IMR-90 (cell line): ENCODE data around the gene FNDC3B. TPM values are rescaled to one million over a fixed set of nuclear protein-coding genes. Genes with fewer than 3 reads are reported as not detected.

ENCODE experiments used
- ATAC-seq: fragments of 200-7000 bp; cut with Tn5 transposase; 2 replicates; pipeline ENCODE4 v1.9.1; 2020; ENCODE audit warnings: low read depth, mild to moderate bottlenecking, moderate library complexity
- BruUV-seq: library from RNA; stranded (reverse); fragments of 400-500 nt; replicated peaks from 2 replicates; lab custom pipeline; 2021; lab: Mats Ljungman, UMichigan
- CTCF ChIA-PET: fragments of 300-600 bp; formaldehyde crosslinking; extraction: SDS; loops from one replicate; lab custom pipeline; 2021; ENCODE audit warnings: antibody characterized with exemption; lab: Yijun Ruan, JAX
- POLR2A ChIA-PET: fragments of 300-600 bp; sonication (Branson Sonifier 250); formaldehyde crosslinking; loops from one replicate; lab custom pipeline; 2022; ENCODE audit warnings: antibody characterized with exemption; ENCODE audit not compliant: unreplicated experiment; lab: Charles Lee
- DNase-seq: peaks from one replicate; pipeline ENCODE4 v3.0.0; 2013
- H2AFZ ChIP-seq: replicated peaks from 2 replicates; pipeline ENCODE3; 2013; ENCODE audit warnings: low read length, mild to moderate bottlenecking; ENCODE audit not compliant: poor library complexity
- H2AK5ac ChIP-seq: 2 replicates; pipeline ENCODE4 v1.6.1; 2013; ENCODE audit warnings: low read depth, low read length, inconsistent platforms
- H2AK9ac ChIP-seq: replicated peaks from 2 replicates; pipeline ENCODE3; 2013; ENCODE audit warnings: mild to moderate bottlenecking, low read depth, low read length, moderate library complexity; ENCODE audit not compliant: poor library complexity
- H2BK120ac ChIP-seq: 2 replicates; pipeline ENCODE4 v1.6.1; 2013; ENCODE audit warnings: low read depth, low read length, inconsistent platforms
- H2BK15ac ChIP-seq: 3 replicates; pipeline ENCODE4 v1.6.1; 2013; ENCODE audit warnings: low read depth, low read length, inconsistent platforms
- H2BK20ac ChIP-seq: 2 replicates; pipeline ENCODE4 v1.6.1; 2013; ENCODE audit warnings: low read depth, mild to moderate bottlenecking, inconsistent platforms, low read length, moderate library complexity
- H2BK5ac ChIP-seq: 2 replicates; pipeline ENCODE4 v1.6.1; 2013; ENCODE audit warnings: mild to moderate bottlenecking, low read depth, low read length, inconsistent platforms; ENCODE audit not compliant: poor library complexity, severe bottlenecking
- H3K14ac ChIP-seq: replicated peaks from 2 replicates; pipeline ENCODE4 v1.6.1; 2013; ENCODE audit warnings: low read depth, low read length, inconsistent platforms
- H3K18ac ChIP-seq: 2 replicates; pipeline ENCODE4 v1.6.1; 2013; ENCODE audit warnings: low read depth, low read length, control low read depth
- H3K23ac ChIP-seq: 2 replicates; pipeline ENCODE4 v1.6.1; 2013; ENCODE audit warnings: low read depth, low read length, inconsistent platforms
- H3K27ac ChIP-seq: 2 replicates; pipeline ENCODE4 v1.5.1; 2013; ENCODE audit warnings: mild to moderate bottlenecking, control low read depth, low read length; ENCODE audit not compliant: insufficient read depth
- H3K27me3 ChIP-seq: 2 replicates; pipeline ENCODE4 v1.6.1; 2013; ENCODE audit warnings: low read length; ENCODE audit not compliant: control insufficient read depth, insufficient read depth
- H3K36me3 ChIP-seq: 2 replicates; pipeline ENCODE4 v1.6.1; 2013; ENCODE audit warnings: low read length, mixed read lengths; ENCODE audit not compliant: control insufficient read depth, insufficient read depth
- H3K4ac ChIP-seq: 2 replicates; pipeline ENCODE4 v1.6.1; 2013; ENCODE audit warnings: low read depth, low read length, inconsistent platforms
- H3K4me1 ChIP-seq: 2 replicates; pipeline ENCODE4 v1.6.1; 2013; ENCODE audit warnings: low read length, mixed read lengths; ENCODE audit not compliant: control insufficient read depth, insufficient read depth
- H3K4me2 ChIP-seq: 2 replicates; pipeline ENCODE4 v1.6.1; 2013; ENCODE audit warnings: low read depth, mild to moderate bottlenecking, control low read depth, low read length, moderate library complexity
- H3K4me3 ChIP-seq: 2 replicates; pipeline ENCODE4 v1.5.1; 2013; ENCODE audit warnings: low read depth, mild to moderate bottlenecking, control low read depth, low read length, moderate library complexity; ENCODE audit not compliant: insufficient read depth
- H3K56ac ChIP-seq: 2 replicates; pipeline ENCODE4 v1.6.1; 2013; ENCODE audit warnings: low read length, inconsistent platforms; ENCODE audit not compliant: insufficient read depth; ENCODE audit errors: extremely low read depth
- H3K79me1 ChIP-seq, 2 experiments: 2 replicates each; pipeline ENCODE4 v1.6.1; 2013; ENCODE audit warnings: low read length in 2 of 2, inconsistent platforms in 1 of 2, low read depth in 1 of 2
- H3K9ac ChIP-seq: 2 replicates; pipeline ENCODE4 v1.6.1; 2013; ENCODE audit warnings: low read depth, low read length, control low read depth
- H3K9me1 ChIP-seq: 2 replicates; pipeline ENCODE4 v1.6.1; 2013; ENCODE audit warnings: low read length, inconsistent platforms; ENCODE audit not compliant: insufficient read depth
- H3K9me3 ChIP-seq: 2 replicates; pipeline ENCODE4 v1.6.1; 2013; ENCODE audit warnings: low read length; ENCODE audit not compliant: control insufficient read depth, insufficient read depth
- H4K20me1 ChIP-seq: 2 replicates; pipeline ENCODE4 v1.6.1; 2013; ENCODE audit warnings: low read length, inconsistent platforms; ENCODE audit not compliant: insufficient read depth
- H4K5ac ChIP-seq: 2 replicates; pipeline ENCODE4 v1.6.1; 2013; ENCODE audit warnings: mild to moderate bottlenecking, low read depth, low read length, control low read depth
- H4K8ac ChIP-seq, 2 experiments: 2 replicates each; pipeline ENCODE4 v1.6.1; 2013; ENCODE audit warnings: low read depth in 2 of 2, low read length in 2 of 2, control low read depth in 1 of 2, inconsistent platforms in 1 of 2
- H4K91ac ChIP-seq: 2 replicates; pipeline ENCODE4 v1.6.1; 2013; ENCODE audit warnings: low read depth, low read length, inconsistent platforms; ENCODE audit not compliant: insufficient read depth
- NFE2L2 ChIP-seq: fragments of 150-350 bp; IDR thresholded peaks from 2 replicates; pipeline ENCODE4 v1.6.1; 2016; ENCODE audit warnings: low read depth, mild to moderate bottlenecking, low read length
- POLR2A ChIP-seq: IDR thresholded peaks from 2 replicates; pipeline ENCODE4 v1.6.1; 2012; ENCODE audit warnings: mild to moderate bottlenecking, low read depth, low read length
- RAD21 ChIP-seq: IDR thresholded peaks from 2 replicates; pipeline ENCODE4 v1.6.1; 2012; ENCODE audit warnings: low read length, improper control_type of control experiment
- RFX5 ChIP-seq: IDR thresholded peaks from 2 replicates; pipeline ENCODE4 v1.8.0; 2012; ENCODE audit warnings: low read depth, mild to moderate bottlenecking, low read length, moderate library complexity
- SMC3 ChIP-seq: fragments of 150-350 bp; IDR thresholded peaks from 2 replicates; pipeline ENCODE4 v1.6.1; 2016; ENCODE audit warnings: low read depth, mild to moderate bottlenecking, antibody characterized with exemption, low read length, moderate library complexity
- WGBS, 2 experiments: methylation state at CpG; one replicate each; pipeline versions ENCODE4 v1.1.5 to v1.1.7; 2013; ENCODE audit warnings: missing lambda C conversion rate in 2 of 2; ENCODE audit not compliant: insufficient read length in 1 of 2; ENCODE audit errors: extremely low coverage in 2 of 2; 5-methylcytosine and 5-hydroxymethylcytosine counted together
- dilution Hi-C: fragments of 300-500 bp; cut with HindIII; formaldehyde crosslinking; loops from one replicate; pipeline ENCODE4 v1.14.3; 2018; ENCODE audit warnings: low sequenced_read_pairs; ENCODE audit not compliant: unreplicated experiment
- in situ Hi-C: fragments of 300-500 bp; cut with MboI; formaldehyde crosslinking; loops from 3 replicates; pipeline ENCODE4 v1.14.3; 2019; ENCODE audit warnings: low sequenced_read_pairs, inconsistent platforms, mixed read lengths
- intact Hi-C: fragments of 100-400 bp; cut with micrococcal nuclease; formaldehyde crosslinking; loops from 2 replicates; pipeline ENCODE4 v1.10.0; 2022
- polyA plus RNA-seq, 3 experiments: library from polyadenylated mRNA; depleted of rRNA; stranded (reverse); fragments of >200 nt; gene quantifications; 2 replicates each; pipeline ENCODE4 v1.2.3, GENCODE V29; 2012; ENCODE audit warnings: low replicate concordance in 1 of 3
- total RNA-seq: library from RNA; depleted of rRNA; stranded (reverse); fragments of >200 nt; gene quantifications from 2 replicates; pipeline ENCODE4 v1.2.3, GENCODE V29; 2012

FNDC3B gene
- total and polyA plus RNA-seq, 2 of the 4 experiments (the other 2 are of a cell fraction) = 23.9 to 150 TPM

GRCh38 chr3:172283841-172284357, 244.5 kb downstream of the FNDC3B start:
- dilution Hi-C loops (no loop called here), in situ Hi-C loops (no loop called here), intact Hi-C loops (no loop called here)
- H3K4me3 ChIP-seq = no peak overlapping the region
- BruUV-seq = no TSS peak
- no peak for ATAC-seq
- no peak overlapping the region for H2AFZ ChIP-seq
- peaks cover 31% of the 10 kb centered on the region for H3K4me1 ChIP-seq
- no peak overlapping the region for H3K4ac ChIP-seq
- no peak overlapping the region for H3K4me2 ChIP-seq
- H3K36me3 ChIP-seq = peaks cover 29% of the 10 kb centered on the region
- peaks cover 43% of the 10 kb centered on the region for H3K9me1 ChIP-seq
- peaks cover 44 to 85% of the 10 kb centered on the region in 2 experiments for H3K79me1 ChIP-seq
- no peak overlapping the region for H2BK20ac ChIP-seq
- H3K27ac ChIP-seq = no peak overlapping the region
- no peak overlapping the region for H2AK5ac ChIP-seq
- POLR2A ChIA-PET = no interaction called here
- H3K14ac ChIP-seq = no peak overlapping the region
- H4K91ac ChIP-seq = no peak overlapping the region
- no peaks in the 10 kb centered on the region for H3K9me3 ChIP-seq
- no peaks in the 10 kb centered on the region for H3K27me3 ChIP-seq
- H4K20me1 ChIP-seq = peaks cover 45% of the 10 kb centered on the region
- no peak overlapping the region for H2BK15ac ChIP-seq
- no peak overlapping the region for H3K18ac ChIP-seq
- DNase-seq = no peak
- TF ChIP-seq RAD21 (no peak), NFE2L2 (no peak), POLR2A (no peak), RFX5 (no peak), SMC3 (no peak)
- H2BK5ac ChIP-seq = no peak overlapping the region
- no peak overlapping the region for H4K5ac ChIP-seq
- CTCF ChIA-PET = no interaction called here
- no peak overlapping the region for H2AK9ac ChIP-seq
- no peak overlapping the region for H3K56ac ChIP-seq
- H3K9ac ChIP-seq = no peak overlapping the region
- H3K23ac ChIP-seq = no peak overlapping the region
- WGBS, 2 experiments = 60% methylated on average over 1 of the region's 5 CpGs; no CpG with 5 or more reads in 1 of the 2 experiments
- no peak overlapping the region for H2BK120ac ChIP-seq
- H4K8ac ChIP-seq = no peak overlapping the region
